ENCODE data around the gene STXBP5. TPM values are rescaled to one million over a fixed set of nuclear protein-coding genes. Genes with fewer than 3 reads are reported as not detected.

The STXBP5 gene
- total and polyA plus RNA-seq, 9 of the 15 experiments (the other 6 are each of a cell fraction or from before 2014, with no cell fraction given), result 23.3 to 172 (median 71.5) TPM

DNA sequence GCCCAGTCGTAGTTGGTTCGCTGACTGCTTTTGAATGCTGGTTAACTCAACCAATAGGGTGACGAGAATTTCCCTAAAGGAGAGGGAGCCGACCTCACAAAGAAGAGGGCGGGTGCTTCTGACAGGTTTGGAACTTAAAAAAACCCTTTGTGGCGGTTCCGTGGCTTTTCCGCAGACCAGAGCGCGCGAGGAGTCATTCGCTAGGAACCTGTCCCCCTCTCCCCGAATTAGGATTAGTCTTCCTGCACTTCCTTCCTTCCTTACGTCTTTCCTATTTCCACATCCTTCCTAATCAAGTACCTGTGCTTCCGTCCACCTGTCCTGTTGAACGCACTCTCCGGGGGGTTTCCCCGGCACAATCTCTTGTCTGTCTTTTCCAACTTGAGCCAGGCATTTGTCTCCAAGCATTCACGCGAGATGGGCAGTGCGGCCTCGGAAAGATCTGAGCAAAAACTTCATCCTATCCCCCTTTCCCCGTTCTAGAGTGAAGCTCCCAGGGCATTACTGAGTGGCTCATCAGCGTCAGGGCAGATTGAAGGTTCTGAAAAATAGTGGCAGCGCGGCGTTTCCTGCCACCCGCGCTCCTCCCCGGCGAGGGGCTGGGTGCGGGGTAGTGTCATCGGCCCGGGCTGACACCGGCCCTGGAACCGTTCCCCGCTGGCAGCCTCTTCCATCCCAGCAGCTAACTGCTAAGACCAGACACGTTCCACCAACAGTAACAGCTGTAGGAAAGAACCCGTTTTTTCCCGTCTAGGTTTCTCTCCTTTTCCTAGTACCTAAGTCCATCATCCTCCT, 1.5 kb upstream of the STXBP5 start (continued):
- no peak; the same call in 1 of the 2 replicates for TF ChIP-seq ZNF239 (CRISPR knock-in tag; IDR thresholded peaks at IDR 0.05)
- no peak for TF ChIP-seq TSC22D4 (tag; IDR thresholded peaks at IDR 0.05)
- TF ChIP-seq FOXM1 (IDR thresholded peaks at IDR 0.05; ENCODE audit: low read depth), result 0 out of 2 replicates have a peak, but pooled peaks have one; percentile 38
- TF ChIP-seq FOXM1 (CRISPR knock-in tag; IDR thresholded peaks at IDR 0.05; ENCODE audit: low read depth), result no peak
- TF ChIP-seq, protein P1, sequence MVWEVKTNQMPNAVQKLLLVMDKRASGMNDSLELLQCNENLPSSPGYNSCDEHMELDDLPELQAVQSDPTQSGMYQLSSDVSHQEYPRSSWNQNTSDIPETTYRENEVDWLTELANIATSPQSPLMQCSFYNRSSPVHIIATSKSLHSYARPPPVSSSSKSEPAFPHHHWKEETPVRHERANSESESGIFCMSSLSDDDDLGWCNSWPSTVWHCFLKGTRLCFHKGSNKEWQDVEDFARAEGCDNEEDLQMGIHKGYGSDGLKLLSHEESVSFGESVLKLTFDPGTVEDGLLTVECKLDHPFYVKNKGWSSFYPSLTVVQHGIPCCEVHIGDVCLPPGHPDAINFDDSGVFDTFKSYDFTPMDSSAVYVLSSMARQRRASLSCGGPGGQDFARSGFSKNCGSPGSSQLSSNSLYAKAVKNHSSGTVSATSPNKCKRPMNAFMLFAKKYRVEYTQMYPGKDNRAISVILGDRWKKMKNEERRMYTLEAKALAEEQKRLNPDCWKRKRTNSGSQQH (CRISPR knock-in tag; IDR thresholded peaks at IDR 0.05), result peak; percentile 91
- TF ChIP-seq, protein P2, sequence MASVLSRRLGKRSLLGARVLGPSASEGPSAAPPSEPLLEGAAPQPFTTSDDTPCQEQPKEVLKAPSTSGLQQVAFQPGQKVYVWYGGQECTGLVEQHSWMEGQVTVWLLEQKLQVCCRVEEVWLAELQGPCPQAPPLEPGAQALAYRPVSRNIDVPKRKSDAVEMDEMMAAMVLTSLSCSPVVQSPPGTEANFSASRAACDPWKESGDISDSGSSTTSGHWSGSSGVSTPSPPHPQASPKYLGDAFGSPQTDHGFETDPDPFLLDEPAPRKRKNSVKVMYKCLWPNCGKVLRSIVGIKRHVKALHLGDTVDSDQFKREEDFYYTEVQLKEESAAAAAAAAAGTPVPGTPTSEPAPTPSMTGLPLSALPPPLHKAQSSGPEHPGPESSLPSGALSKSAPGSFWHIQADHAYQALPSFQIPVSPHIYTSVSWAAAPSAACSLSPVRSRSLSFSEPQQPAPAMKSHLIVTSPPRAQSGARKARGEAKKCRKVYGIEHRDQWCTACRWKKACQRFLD (CRISPR knock-in tag; IDR thresholded peaks at IDR 0.05), result no peak
- TF ChIP-seq, protein P3, sequence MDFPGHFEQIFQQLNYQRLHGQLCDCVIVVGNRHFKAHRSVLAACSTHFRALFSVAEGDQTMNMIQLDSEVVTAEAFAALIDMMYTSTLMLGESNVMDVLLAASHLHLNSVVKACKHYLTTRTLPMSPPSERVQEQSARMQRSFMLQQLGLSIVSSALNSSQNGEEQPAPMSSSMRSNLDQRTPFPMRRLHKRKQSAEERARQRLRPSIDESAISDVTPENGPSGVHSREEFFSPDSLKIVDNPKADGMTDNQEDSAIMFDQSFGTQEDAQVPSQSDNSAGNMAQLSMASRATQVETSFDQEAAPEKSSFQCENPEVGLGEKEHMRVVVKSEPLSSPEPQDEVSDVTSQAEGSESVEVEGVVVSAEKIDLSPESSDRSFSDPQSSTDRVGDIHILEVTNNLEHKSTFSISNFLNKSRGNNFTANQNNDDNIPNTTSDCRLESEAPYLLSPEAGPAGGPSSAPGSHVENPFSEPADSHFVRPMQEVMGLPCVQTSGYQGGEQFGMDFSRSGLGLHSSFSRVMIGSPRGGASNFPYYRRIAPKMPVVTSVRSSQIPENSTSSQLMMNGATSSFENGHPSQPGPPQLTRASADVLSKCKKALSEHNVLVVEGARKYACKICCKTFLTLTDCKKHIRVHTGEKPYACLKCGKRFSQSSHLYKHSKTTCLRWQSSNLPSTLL (IDR thresholded peaks at IDR 0.05), result no peak
- no peak for TF ChIP-seq NFXL1 (CRISPR knock-in tag; IDR thresholded peaks at IDR 0.05)
- TF ChIP-seq, protein P4, sequence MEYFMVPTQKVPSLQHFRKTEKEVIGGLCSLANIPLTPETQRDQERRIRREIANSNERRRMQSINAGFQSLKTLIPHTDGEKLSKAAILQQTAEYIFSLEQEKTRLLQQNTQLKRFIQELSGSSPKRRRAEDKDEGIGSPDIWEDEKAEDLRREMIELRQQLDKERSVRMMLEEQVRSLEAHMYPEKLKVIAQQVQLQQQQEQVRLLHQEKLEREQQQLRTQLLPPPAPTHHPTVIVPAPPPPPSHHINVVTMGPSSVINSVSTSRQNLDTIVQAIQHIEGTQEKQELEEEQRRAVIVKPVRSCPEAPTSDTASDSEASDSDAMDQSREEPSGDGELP (CRISPR knock-in tag; IDR thresholded peaks at IDR 0.05; ENCODE audit: borderline replicate concordance), result peak; percentile 69; the same call in 1 of the 2 replicates
- no peak for TF ChIP-seq HDGF (IDR thresholded peaks at IDR 0.05)
- TF ChIP-seq SMAD1 (IDR thresholded peaks at IDR 0.05; ENCODE audit: low read depth, low read length, partially characterized antibody), result peak; percentile 97
- TF ChIP-seq NRF1 (conservative IDR thresholded peaks at IDR 0.05 in 1 of 2, IDR thresholded peaks at IDR 0.05 in 1 of 2), result no peak
- TF ChIP-seq ETV5 (CRISPR knock-in tag; IDR thresholded peaks at IDR 0.05; ENCODE audit: low read depth), result peak; percentile 84
- TF ChIP-seq, protein P5, sequence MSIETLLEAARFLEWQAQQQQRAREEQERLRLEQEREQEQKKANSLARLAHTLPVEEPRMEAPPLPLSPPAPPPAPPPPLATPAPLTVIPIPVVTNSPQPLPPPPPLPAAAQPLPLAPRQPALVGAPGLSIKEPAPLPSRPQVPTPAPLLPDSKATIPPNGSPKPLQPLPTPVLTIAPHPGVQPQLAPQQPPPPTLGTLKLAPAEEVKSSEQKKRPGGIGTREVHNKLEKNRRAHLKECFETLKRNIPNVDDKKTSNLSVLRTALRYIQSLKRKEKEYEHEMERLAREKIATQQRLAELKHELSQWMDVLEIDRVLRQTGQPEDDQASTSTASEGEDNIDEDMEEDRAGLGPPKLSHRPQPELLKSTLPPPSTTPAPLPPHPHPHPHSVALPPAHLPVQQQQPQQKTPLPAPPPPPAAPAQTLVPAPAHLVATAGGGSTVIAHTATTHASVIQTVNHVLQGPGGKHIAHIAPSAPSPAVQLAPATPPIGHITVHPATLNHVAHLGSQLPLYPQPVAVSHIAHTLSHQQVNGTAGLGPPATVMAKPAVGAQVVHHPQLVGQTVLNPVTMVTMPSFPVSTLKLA (conservative IDR thresholded peaks at IDR 0.05), result peak in 1 of 2 experiments; percentile 34; a peak in 3 of 4 replicates
- TF ChIP-seq PML (IDR thresholded peaks at IDR 0.05; ENCODE audit: low read length), result peak; percentile 91
- TF ChIP-seq POU5F1 (IDR thresholded peaks at IDR 0.05; ENCODE audit: borderline replicate concordance, low read depth, low read length, partially characterized antibody), result no peak
- TF ChIP-seq SETDB1 (IDR thresholded peaks at IDR 0.05; ENCODE audit: low read length), result no peak
- no peak for TF ChIP-seq ARNT (IDR thresholded peaks at IDR 0.05)
- TF ChIP-seq ZNF224 (CRISPR knock-in tag; IDR thresholded peaks at IDR 0.05), result no peak

Measured in K562 (cell line).